Lower lobe of right lung (tissue), 2 donors: ENCODE data around the gene NCAPG2. TPM values are rescaled to one million over a fixed set of nuclear protein-coding genes. Genes with fewer than 3 reads are reported as not detected.
A peak's percentile ranks its signal among the peaks of the same experiment; 100 is the strongest.

Source experiments
- ATAC-seq, 2 donors: fragments of 200-7000 bp; cut with Tn5 transposase; one replicate each; pipeline ENCODE4 v1.9.1; 2020 to 2022; ENCODE audit warnings: mild to moderate bottlenecking in 2 of 2, moderate library complexity in 2 of 2
- DNase-seq: peaks from one replicate; pipeline ENCODE4 v3.0.0-alpha.2; 2020
- H3K27ac ChIP-seq: fragments of 200-600 bp; one replicate; pipeline ENCODE4 v1.8.0; 2022
- H3K27me3 ChIP-seq: fragments of 200-600 bp; one replicate; pipeline ENCODE4 v1.8.0; 2022; ENCODE audit warnings: low read depth
- H3K36me3 ChIP-seq: fragments of 200-600 bp; one replicate; pipeline ENCODE4 v1.8.0; 2022; ENCODE audit warnings: mild to moderate bottlenecking
- H3K4me1 ChIP-seq: fragments of 200-600 bp; one replicate; pipeline ENCODE4 v1.8.0; 2022
- H3K4me3 ChIP-seq: fragments of 200-600 bp; one replicate; pipeline ENCODE4 v1.8.0; 2022; ENCODE audit warnings: mild to moderate bottlenecking
- H3K9me3 ChIP-seq: fragments of 200-600 bp; one replicate; pipeline ENCODE4 v1.8.0; 2022
- CTCF ChIP-seq: fragments of 200-600 bp; IDR thresholded peaks from one replicate; pipeline ENCODE4 v1.8.0; 2022; ENCODE audit warnings: antibody characterized with exemption, mild to moderate bottlenecking
- intact Hi-C: fragments of 100-400 bp; cut with DNase I; formaldehyde crosslinking; loops from one replicate; pipeline ENCODE4 v1.11.0; 2022
- microRNA-seq: library from miRNA; unstranded; fragments of <30 nt; microRNA quantifications from one replicate; pipeline ENCODE4 v1.2.0, GENCODE V29; 2020; ENCODE audit warnings: borderline number of aligned reads
- total RNA-seq: library from RNA; stranded (reverse); fragmentation: NEBNext Ultra II Directional; extraction: Animal tissue kit (Norgen Biotek cat#: 25700); gene quantifications from one replicate; pipeline ENCODE4 v1.2.1, GENCODE V29; 2021
- donor health status: DM: no; HTN: yes; CAD: no; lungs with severe emphysema.

NCAPG2 gene
- total RNA-seq, 1 donor from 2014 or later, result 10.0 TPM

- ATAC-seq (peak in 1 of 2 donors; percentile 16), DNase-seq (no peak)
- no peaks in the 10 kb centered on the region for H3K36me3 ChIP-seq
- no peak for TF ChIP-seq CTCF
- peaks cover 15% of the 10 kb centered on the region for H3K4me1 ChIP-seq
- peaks cover 45% of the 10 kb centered on the region for H3K27me3 ChIP-seq
- peaks cover 12% of the 10 kb centered on the region for H3K9me3 ChIP-seq
- no peak overlapping the region for H3K4me3 ChIP-seq
- H3K27ac ChIP-seq, result peak overlapping the region; percentile 18
- intact Hi-C loops, result no loop called here
Measured at GRCh38 chr7:158582089-158582456, 122.5 kb downstream of the NCAPG2 start.

GRCh38 chr7:158581440-158582088 lies 123.0 kb downstream of the NCAPG2 start:
- ATAC-seq (peak; percentile 77 to 85), DNase-seq (no peak)
- H3K36me3 ChIP-seq, result no peaks in the 10 kb centered on the region
- peak overlapping the region; percentile 24 for H3K27ac ChIP-seq
- no peak for TF ChIP-seq CTCF
- H3K9me3 ChIP-seq, result peaks cover 12% of the 10 kb centered on the region
- H3K27me3 ChIP-seq, result peaks cover 40% of the 10 kb centered on the region
- intact Hi-C loops, result no loop called here
- H3K4me1 ChIP-seq, result peaks cover 11% of the 10 kb centered on the region
- no peak overlapping the region for H3K4me3 ChIP-seq

Small RNAs within 50 kb of the gene (microRNA-seq; reads per million reads assigned to microRNA genes)
- gene MIR5707, result not detected

Other genes starting within 250 kb of the NCAPG2 start
- gene PTPRN2, start 117.0 kb downstream of the NCAPG2 start, total RNA-seq, result 6.8 TPM
- 55.5 TPM for gene ESYT2, start 124.7 kb upstream of the NCAPG2 start, total RNA-seq
- gene DYNC2I1, start 151.8 kb upstream of the NCAPG2 start, total RNA-seq, result 22.4 TPM